GM06990 (cell line): Measurements from ENCODE around the gene PYROXD2.

ENCODE experiments used
- DNase-seq: peaks from one replicate; pipeline ENCODE4 v3.0.0-alpha.2; 2011; ENCODE audit not compliant: insufficient read length; ENCODE audit errors: extremely low read depth
- H3K27me3 ChIP-seq: replicated peaks from 2 replicates; pipeline ENCODE4 v1.6.0; 2011; ENCODE audit warnings: low read length; ENCODE audit not compliant: control insufficient read depth, insufficient read depth
- H3K36me3 ChIP-seq: 2 replicates; pipeline ENCODE4 v1.5.1; 2011; ENCODE audit warnings: low read length; ENCODE audit not compliant: control insufficient read depth, insufficient read depth
- H3K4me3 ChIP-seq: replicated peaks from 2 replicates; pipeline ENCODE4 v1.5.1; 2011; ENCODE audit warnings: low read depth, mild to moderate bottlenecking, control low read depth, low read length
- TF ChIP-seq, protein P1 (sequence below): IDR thresholded peaks from 2 replicates; pipeline ENCODE4 v1.5.1; 2011; ENCODE audit warnings: low read length, control low read depth, mild to moderate bottlenecking, inconsistent platforms; ENCODE audit not compliant: insufficient read depth, poor library complexity, severe bottlenecking

The PYROXD2 gene

DNA sequence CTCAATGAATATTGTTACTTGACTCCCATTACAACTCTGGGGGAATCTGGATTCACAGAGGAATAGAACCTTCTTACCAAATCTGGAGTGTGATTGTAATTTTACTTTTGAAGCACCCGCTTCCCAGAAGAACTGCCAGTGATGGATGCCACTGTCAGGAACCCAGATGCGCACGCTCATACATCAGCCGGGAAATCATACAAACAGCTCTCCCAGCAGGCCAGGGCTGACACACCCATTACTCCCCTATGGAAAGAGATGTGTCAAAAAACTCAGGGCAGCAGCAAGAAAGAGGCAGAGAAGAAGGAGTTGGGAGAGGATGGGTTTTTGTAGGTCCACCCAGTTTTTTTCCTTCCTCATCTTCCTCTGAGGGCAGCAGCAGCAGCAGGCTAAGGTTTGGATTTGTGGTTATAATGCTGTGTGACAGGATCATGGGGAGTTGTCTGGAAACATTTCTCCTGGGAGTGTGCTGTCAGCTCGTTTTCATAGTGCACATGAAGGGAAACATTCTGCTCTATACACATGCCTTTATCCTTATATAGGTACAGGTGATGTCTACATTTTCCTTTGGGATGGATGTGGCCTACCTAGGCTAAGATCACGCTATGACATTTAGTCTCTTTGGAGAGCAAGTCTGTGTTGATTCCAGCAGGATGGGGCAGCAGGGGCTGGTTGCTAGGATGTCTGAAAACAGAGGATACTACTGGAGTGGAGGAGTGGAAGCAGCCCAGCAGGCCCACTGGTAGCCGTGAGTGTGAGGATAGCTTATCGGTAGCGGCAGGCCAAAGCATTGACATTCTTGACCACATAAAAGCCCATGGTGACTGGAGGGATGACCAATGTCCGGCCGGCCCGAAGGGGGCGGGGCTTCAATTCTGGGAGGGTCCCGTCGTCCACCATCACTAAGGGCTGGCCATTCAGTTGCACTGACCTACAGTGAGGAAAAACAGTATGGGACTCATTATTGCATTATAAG lies 44.1 kb upstream of the PYROXD2 start:
- H3K36me3 ChIP-seq = no peaks in the 10 kb centered on the region
- H3K27me3 ChIP-seq = no peaks in the 10 kb centered on the region
- no peak overlapping the region for H3K4me3 ChIP-seq
- DNase-seq = no peak
- TF ChIP-seq, protein P1, sequence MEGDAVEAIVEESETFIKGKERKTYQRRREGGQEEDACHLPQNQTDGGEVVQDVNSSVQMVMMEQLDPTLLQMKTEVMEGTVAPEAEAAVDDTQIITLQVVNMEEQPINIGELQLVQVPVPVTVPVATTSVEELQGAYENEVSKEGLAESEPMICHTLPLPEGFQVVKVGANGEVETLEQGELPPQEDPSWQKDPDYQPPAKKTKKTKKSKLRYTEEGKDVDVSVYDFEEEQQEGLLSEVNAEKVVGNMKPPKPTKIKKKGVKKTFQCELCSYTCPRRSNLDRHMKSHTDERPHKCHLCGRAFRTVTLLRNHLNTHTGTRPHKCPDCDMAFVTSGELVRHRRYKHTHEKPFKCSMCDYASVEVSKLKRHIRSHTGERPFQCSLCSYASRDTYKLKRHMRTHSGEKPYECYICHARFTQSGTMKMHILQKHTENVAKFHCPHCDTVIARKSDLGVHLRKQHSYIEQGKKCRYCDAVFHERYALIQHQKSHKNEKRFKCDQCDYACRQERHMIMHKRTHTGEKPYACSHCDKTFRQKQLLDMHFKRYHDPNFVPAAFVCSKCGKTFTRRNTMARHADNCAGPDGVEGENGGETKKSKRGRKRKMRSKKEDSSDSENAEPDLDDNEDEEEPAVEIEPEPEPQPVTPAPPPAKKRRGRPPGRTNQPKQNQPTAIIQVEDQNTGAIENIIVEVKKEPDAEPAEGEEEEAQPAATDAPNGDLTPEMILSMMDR = no peak

DNA sequence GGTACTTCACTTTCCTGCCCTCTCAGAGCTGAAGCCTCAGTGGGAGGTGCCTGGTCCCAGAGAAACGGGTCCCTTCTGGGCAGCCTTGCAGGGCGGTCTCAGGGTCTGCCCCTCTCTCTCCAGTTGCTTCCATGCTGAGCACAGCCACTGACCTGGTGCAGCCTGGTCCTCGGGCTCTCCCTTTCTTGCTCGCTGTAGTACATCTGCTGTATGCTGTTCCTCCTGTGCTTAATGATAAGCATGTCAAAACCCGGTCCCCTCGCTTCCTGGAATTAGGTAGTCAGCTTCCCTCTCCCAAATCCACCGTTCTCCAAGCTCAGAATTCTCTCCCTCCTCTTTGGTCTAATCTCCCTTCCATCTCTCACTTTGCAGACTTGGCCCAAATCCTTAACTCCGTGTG lies 42.7 kb upstream of the PYROXD2 start:
- H3K27me3 ChIP-seq = no peaks in the 10 kb centered on the region
- no peak for DNase-seq
- TF ChIP-seq, protein P1 = no peak
- no peaks in the 10 kb centered on the region for H3K36me3 ChIP-seq
- no peak overlapping the region for H3K4me3 ChIP-seq

DNA sequence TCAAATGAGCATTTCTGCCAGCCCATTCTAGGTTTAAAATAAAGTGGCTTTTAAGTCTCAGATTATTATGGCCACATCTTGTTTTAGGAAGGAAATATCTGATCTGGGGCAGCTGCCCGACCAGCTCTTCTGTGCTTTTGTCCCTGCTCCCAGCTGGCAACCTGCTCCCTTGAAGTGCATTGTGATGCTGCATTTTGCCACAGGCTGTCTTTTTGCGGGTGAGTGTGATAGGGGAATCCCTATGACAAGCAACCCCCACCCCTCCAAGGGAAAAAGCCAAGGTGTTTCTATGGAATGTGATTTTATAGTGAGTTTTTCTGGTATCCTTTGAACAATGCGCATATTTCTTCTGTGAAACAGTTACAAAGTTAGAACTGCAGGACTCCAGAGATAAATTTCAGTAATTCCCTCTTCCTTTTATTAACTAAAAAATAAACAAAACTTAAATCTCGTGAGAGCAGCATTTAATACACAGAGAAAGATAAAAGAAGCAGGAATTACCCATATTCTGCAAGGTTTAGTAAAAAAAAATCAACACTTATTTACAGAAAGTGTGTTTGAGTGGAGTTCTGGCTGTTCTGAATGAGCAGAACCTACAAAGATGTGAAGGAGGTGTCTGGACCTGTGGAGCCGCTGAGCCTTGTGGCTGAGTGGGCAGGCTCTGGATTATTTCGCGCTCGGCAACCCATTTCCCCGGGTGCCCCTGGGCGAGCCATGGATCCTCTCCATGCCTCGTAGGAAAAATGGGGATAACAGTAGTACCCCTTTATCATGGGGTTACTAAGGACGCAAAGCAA lies 41.9 kb upstream of the PYROXD2 start:
- no peak for DNase-seq
- no peak overlapping the region for H3K4me3 ChIP-seq
- TF ChIP-seq, protein P1 = no peak
- no peaks in the 10 kb centered on the region for H3K27me3 ChIP-seq
- H3K36me3 ChIP-seq = no peaks in the 10 kb centered on the region

DNA sequence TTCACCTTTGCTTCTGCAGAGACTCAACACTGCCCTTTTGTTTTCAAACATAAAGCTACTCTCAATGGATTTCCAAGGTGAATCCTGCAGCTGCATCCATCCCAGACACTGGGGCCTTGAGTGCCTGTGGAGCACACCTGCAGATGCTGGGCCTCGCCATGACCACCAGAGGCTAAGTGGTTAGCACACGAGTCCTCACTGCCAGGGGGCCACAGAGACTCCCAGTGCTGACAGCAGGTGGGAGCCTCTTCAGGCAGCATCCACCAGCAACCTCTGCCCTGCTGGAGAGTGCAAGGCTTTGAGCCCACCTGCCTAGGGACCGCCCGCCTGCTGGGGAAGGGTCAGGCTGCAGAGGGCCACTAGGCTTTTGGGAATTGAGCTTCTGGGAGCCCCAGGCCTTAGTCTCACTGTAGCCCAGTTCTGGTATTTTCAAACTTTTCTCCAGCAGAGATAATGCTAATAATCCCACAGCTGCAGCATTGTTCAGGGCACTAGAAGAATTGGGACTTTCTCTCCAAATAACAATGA lies 41.1 kb upstream of the PYROXD2 start:
- TF ChIP-seq, protein P1 = no peak

DNA sequence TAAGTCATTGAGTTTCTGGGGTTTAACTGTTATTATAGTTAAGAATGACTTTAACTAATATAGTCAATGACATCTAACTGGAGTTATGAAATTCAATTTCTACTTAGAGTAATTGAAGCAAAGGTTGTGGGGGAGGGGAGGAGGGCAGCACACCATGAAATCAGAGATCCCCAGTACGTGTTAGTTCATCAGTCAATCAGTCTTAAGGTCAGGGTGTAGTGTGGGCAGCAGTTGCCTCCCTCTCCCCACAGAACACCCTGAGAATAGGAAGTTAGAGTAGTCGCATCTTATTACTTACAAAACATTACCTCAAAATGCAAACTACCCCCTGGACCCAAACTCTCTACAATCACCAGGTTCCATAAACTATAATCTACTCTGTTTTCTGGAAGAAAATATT lies 38.7 kb upstream of the PYROXD2 start:
- no peak for DNase-seq
- Histone ChIP-seq H3K36me3 (no peaks in the 10 kb centered on the region), H3K4me3 (no peak overlapping the region), H3K27me3 (no peaks in the 10 kb centered on the region)
- TF ChIP-seq, protein P1 = no peak

More for the DNA sequence above, 41.1 kb upstream of the PYROXD2 start:
- no peak for DNase-seq
- Histone ChIP-seq H3K27me3 (no peaks in the 10 kb centered on the region), H3K4me3 (no peak overlapping the region), H3K36me3 (no peaks in the 10 kb centered on the region)
